ENCODE results near the gene SH3BP4. TPM values are rescaled to one million over a fixed set of nuclear protein-coding genes. Genes with fewer than 3 reads are reported as not detected.

SH3BP4 gene
- total RNA-seq, 1 donor: 49.7 TPM

- no peak overlapping the region for H3K4me3 ChIP-seq (ENCODE audit: low read depth, low read length)
- DNase-seq (ENCODE audit: low read depth): no peak
- TF ChIP-seq, protein P1, sequence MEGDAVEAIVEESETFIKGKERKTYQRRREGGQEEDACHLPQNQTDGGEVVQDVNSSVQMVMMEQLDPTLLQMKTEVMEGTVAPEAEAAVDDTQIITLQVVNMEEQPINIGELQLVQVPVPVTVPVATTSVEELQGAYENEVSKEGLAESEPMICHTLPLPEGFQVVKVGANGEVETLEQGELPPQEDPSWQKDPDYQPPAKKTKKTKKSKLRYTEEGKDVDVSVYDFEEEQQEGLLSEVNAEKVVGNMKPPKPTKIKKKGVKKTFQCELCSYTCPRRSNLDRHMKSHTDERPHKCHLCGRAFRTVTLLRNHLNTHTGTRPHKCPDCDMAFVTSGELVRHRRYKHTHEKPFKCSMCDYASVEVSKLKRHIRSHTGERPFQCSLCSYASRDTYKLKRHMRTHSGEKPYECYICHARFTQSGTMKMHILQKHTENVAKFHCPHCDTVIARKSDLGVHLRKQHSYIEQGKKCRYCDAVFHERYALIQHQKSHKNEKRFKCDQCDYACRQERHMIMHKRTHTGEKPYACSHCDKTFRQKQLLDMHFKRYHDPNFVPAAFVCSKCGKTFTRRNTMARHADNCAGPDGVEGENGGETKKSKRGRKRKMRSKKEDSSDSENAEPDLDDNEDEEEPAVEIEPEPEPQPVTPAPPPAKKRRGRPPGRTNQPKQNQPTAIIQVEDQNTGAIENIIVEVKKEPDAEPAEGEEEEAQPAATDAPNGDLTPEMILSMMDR (IDR thresholded peaks at IDR 0.05; ENCODE audit: insufficient read depth, low read length): no peak
These were observed 41.0 kb downstream of the SH3BP4 start for GRCh38 chr2:234992624-234993349.

- H3K4me3 ChIP-seq (ENCODE audit: low read depth, low read length): no peak overlapping the region
- TF ChIP-seq, protein P1 (IDR thresholded peaks at IDR 0.05; ENCODE audit: insufficient read depth, low read length): no peak
- DNase-seq (ENCODE audit: low read depth): no peak
These were observed 41.7 kb downstream of the SH3BP4 start for GRCh38 chr2:234993541-234993981.

DNA sequence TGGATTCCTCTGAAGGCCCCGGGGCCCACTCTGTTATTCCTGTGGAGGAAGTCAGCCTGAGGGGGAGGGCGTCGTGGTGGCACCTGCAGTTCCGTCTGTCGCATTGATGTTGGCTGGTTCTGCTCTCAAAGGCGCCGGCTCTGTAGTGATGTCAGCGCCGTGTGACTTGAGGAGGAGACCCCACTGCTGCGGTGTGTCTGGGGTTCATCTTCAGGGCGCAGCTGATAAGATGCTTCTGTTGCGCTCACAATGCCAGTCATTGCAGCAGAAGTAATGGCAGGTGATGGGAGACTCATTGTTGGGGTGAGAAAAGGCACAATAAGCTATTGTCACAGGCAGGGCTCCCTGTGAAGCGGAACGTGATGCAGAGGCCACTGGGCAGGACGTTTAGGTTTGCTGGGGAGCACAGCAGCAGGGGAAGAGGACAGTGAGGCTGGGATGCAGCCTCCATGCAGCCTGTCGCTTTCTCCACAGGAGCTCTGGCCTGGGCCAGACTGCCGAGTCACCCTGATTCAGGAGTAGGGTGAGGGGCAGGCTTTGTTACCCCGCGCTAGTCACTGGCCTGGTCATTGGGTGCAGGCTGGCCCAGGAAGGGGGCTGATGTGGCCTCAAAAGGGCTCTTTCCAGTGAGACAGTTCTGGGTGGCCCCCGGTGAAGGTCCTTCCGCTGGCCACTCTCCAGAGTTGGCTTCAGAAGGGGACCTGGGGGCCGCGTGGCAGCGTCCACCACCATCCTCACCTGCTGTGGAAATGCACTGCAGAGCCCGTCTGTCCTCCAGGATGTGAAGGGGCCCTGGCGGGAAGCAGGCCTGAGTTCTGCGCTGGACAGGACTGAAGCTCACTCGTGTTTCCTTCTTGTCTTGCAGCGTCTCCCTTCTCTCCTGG is 42.9 kb downstream of the SH3BP4 start:
- no peak overlapping the region for H3K4me3 ChIP-seq (ENCODE audit: low read depth, low read length)
- TF ChIP-seq, protein P1 (IDR thresholded peaks at IDR 0.05; ENCODE audit: insufficient read depth, low read length): no peak
- no peak for DNase-seq (ENCODE audit: low read depth)

DNA sequence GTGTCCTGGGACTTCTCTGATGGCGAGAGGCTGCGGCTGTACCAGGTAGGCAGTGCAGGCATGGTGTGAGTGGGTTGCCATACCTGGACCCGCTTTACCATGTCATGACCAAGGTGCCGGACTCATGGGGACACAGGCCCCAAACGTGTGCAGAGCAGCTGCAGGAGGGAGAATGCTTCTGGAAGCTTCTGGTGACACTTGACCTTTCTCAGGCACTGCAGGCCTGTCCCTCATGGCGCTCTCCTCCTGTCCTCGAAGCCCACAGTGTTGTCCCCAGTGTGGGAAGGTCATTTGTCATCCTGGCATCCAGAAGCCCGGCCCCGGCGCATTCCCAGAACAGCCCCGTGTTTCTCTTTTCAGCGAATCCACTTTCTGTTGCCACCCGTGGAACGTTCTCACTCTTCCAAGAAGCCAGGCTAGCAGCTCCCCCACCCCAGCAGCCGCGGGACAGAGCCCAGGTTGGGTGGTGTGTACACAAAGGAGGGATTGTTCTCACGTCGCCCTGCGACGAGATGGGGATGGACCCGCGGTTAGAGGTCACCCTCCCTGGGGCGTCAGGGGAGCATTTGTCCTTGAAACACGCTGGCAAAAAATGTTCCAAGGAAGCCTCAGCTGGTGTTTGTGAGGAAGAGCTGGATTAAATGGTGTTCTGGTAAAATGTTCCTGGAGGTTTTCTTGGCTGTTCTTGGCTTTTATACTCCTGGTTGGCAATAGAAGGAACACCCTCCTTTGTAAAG is 43.7 kb downstream of the SH3BP4 start:
- DNase-seq (ENCODE audit: low read depth): no peak
- TF ChIP-seq, protein P1 (IDR thresholded peaks at IDR 0.05; ENCODE audit: insufficient read depth, low read length): no peak
- H3K4me3 ChIP-seq (ENCODE audit: low read depth, low read length): no peak overlapping the region

DNA sequence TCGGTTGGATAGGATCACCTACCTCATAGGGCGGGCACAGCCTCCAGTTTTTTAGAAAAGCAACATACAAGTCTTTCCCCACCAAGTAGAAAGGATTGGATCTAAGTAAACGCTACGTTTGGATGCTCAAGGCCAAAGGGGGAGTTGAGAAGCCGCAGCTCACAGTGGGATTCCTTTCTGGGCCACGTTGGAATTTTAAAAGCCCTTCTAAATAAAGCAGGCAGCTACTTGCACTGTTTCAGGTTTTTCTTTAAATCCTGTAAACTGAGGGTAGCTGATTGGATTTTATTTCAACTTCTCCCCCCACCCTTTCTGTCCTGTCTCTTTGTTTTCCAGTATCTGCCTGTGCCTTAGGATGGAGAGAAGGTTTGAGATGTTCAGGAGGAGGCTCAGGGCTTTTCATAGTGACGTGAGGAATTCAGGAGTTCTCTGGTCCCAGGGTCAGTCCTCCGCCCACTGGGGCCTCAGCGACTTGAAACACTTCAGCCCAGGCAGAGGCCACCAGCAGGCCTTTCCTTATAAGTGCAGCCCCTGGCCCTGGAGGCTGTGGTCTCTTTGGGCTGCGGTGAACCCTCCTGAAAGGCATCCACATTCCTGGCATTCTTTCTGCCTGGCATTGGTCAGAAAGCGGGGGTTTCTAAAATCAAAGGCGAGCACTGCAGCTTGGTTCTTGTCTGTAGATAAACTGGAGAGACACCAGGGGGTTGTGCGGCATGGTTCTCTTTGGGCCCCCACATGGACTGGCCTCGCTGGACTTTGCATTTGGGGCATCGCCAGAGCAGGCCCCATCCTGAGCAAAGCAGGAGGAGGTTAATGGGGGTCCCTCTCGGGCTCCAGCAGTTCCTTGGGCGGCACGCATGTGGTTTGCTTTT is 44.5 kb downstream of the SH3BP4 start:
- no peak overlapping the region for H3K4me3 ChIP-seq (ENCODE audit: low read depth, low read length)
- TF ChIP-seq, protein P1 (IDR thresholded peaks at IDR 0.05; ENCODE audit: insufficient read depth, low read length): peak; percentile 4
- peak; percentile 45 for DNase-seq (ENCODE audit: low read depth)

GRCh38 chr2:234996941-234997270 is 45.1 kb downstream of the SH3BP4 start:
- TF ChIP-seq, protein P1 (IDR thresholded peaks at IDR 0.05; ENCODE audit: insufficient read depth, low read length): no peak
- H3K4me3 ChIP-seq (ENCODE audit: low read depth, low read length): no peak overlapping the region
- DNase-seq (ENCODE audit: low read depth): no peak

Data from fibroblast of the aortic adventitia (primary cell).